A673 (cell line): ENCODE measurements around the gene GPRC5C. TPM values are rescaled to one million over a fixed set of nuclear protein-coding genes. Genes with fewer than 3 reads are reported as not detected.

Experiments
- Bru-seq: library from RNA; stranded (reverse); fragments of 400-500 nt; gene quantifications from one replicate; lab custom pipeline; 2021; lab: Mats Ljungman, UMichigan
- BruChase-seq, 2 experiments: library from RNA; stranded (reverse); fragments of 400-500 nt; gene quantifications; one replicate each; lab custom pipeline; 2021; lab: Mats Ljungman, UMichigan
- BruUV-seq: library from RNA; stranded (reverse); fragments of 400-500 nt; replicated peaks from 2 replicates; lab custom pipeline; 2021; lab: Mats Ljungman, UMichigan
- CTCF ChIA-PET: fragments of 300-600 bp; sonication (Branson Sonifier 250); formaldehyde crosslinking; loops from one replicate; lab custom pipeline; 2022; ENCODE audit warnings: antibody characterized with exemption; lab: Charles Lee
- POLR2A ChIA-PET: fragments of 300-600 bp; sonication (Branson Sonifier 250); formaldehyde crosslinking; loops from one replicate; lab custom pipeline; 2022; ENCODE audit warnings: antibody characterized with exemption; ENCODE audit not compliant: low non-redundant PET; lab: Charles Lee
- DNase-seq: peaks from one replicate; pipeline ENCODE4 v3.0.0-alpha.2; 2015; ENCODE audit warnings: low spot score
- H3K27ac ChIP-seq: fragments of 200-600 bp; sonication (generic); 2 replicates; pipeline ENCODE4 v1.5.1; 2016; ENCODE audit warnings: mixed run types, low read depth, mild to moderate bottlenecking, mixed read lengths, antibody characterized with exemption, low read length; ENCODE audit not compliant: poor library complexity, severe bottlenecking
- H3K27me3 ChIP-seq: fragments of 200-600 bp; sonication (generic); replicated peaks from 2 replicates; pipeline ENCODE4 v1.6.1; 2017; ENCODE audit warnings: mixed run types, low read depth, mild to moderate bottlenecking, mixed read lengths, antibody characterized with exemption, low read length; ENCODE audit not compliant: insufficient read depth, poor library complexity
- H3K36me3 ChIP-seq: fragments of 200-600 bp; sonication (generic); 2 replicates; pipeline ENCODE4 v1.6.1; 2016; ENCODE audit warnings: mixed run types, mild to moderate bottlenecking, mixed read lengths, antibody characterized with exemption, low read length; ENCODE audit not compliant: insufficient read depth, poor library complexity, severe bottlenecking
- H3K4me1 ChIP-seq: fragments of 200-600 bp; sonication (generic); 2 replicates; pipeline ENCODE4 v1.6.1; 2017; ENCODE audit warnings: mixed run types, mild to moderate bottlenecking, mixed read lengths, antibody characterized with exemption, low read length; ENCODE audit not compliant: insufficient read depth, poor library complexity, severe bottlenecking
- H3K4me3 ChIP-seq: fragments of 200-600 bp; sonication (generic); 2 replicates; pipeline ENCODE4 v1.5.1; 2016; ENCODE audit warnings: low read depth, mixed run types, mild to moderate bottlenecking, mixed read lengths, low read length; ENCODE audit not compliant: poor library complexity, severe bottlenecking
- H3K9me3 ChIP-seq: fragments of 200-600 bp; sonication (generic); 2 replicates; pipeline ENCODE4 v1.6.1; 2016; ENCODE audit warnings: mixed run types, low read depth, mild to moderate bottlenecking, mixed read lengths, antibody characterized with exemption, low read length; ENCODE audit not compliant: poor library complexity, severe bottlenecking
- EZH2 ChIP-seq: fragments of 200-600 bp; sonication (generic); IDR thresholded peaks from 2 replicates; pipeline ENCODE4 v1.6.1; 2017; ENCODE audit warnings: borderline replicate concordance, low read depth, mild to moderate bottlenecking, mixed read lengths, antibody characterized with exemption, low read length; ENCODE audit not compliant: poor library complexity, severe bottlenecking
- intact Hi-C: fragments of 100-400 bp; cut with micrococcal nuclease; formaldehyde crosslinking; loops from one replicate; pipeline ENCODE4 v1.10.0; 2022; ENCODE audit not compliant: unreplicated experiment
- long read RNA-seq: library from polyadenylated mRNA; stranded (forward); transcript quantifications from one replicate; pipeline ENCODE4 v2.0.0, GENCODE V29; 2022
- total RNA-seq: library from RNA; stranded (reverse); gene quantifications from 2 replicates; pipeline ENCODE4 v1.2.3, GENCODE V29; 2021
- TF ChIP-seq, protein P1 (sequence below): fragments of 300-800, 200-600 bp; sonication (generic); conservative IDR thresholded peaks from 2 replicates; pipeline ENCODE4 v1.5.1; 2017; ENCODE audit warnings: low read depth, mild to moderate bottlenecking, antibody characterized with exemption, low read length, moderate library complexity, mixed read lengths

GPRC5C gene, protein sequence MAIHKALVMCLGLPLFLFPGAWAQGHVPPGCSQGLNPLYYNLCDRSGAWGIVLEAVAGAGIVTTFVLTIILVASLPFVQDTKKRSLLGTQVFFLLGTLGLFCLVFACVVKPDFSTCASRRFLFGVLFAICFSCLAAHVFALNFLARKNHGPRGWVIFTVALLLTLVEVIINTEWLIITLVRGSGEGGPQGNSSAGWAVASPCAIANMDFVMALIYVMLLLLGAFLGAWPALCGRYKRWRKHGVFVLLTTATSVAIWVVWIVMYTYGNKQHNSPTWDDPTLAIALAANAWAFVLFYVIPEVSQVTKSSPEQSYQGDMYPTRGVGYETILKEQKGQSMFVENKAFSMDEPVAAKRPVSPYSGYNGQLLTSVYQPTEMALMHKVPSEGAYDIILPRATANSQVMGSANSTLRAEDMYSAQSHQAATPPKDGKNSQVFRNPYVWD
- total RNA-seq (0.57 TPM in 1 of 2 replicates, not detected in the other), Bru-seq, nascent RNA (not detected), BruChase-seq, experiment 1, labeled RNA remaining after a 2-hour chase (percentile 9 among the genes with signal in this experiment), BruChase-seq, experiment 2, labeled RNA remaining after a 6-hour chase (percentile 5 among the genes with signal in this experiment)
- long read RNA-seq: 0 reads

DNA sequence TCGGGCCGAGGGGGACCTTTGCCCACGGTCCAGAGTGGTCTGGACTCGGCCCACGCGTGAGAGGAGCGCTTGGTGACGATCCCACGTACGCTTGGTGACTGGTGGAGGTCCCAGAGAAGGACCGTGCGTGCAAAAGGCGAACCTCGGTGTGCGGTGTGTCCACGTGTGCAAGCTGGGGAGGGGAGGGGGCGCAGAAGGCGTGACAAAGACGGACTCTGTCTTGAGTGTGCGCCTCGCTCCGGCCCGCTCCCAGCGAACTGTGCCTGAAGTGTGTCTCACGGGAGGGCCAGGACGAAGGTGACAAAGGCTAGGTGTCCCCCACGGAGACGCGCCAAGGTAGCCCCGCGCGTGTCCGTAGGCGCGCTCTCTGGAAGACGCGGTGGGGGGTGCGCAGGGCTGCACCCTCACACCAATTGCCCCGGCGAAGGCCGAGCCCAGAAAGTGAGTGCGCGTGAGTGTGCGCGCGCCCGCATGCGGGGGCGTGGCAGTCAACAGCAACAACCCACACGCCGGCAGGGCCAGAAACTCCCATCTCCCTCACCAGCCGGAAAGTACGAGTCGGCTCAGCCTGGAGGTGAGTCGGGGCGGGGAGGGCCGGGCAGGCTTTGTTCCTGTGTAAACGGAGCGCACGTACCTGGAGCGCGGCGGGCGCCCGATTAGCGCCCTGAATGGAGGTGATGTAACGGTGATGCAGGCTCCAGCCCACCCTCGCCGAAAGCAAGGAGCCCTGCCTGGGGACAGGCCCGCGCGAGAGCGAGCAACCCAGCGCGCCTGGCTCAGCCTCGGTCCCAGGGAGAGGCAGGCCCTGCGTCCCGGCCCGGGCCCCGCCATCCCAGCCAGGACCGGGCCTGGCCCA is at the start of gene GPRC5C:
GPRC5C (plus strand) TSS at position 521 of the 856 bp plus-strand sequence. CDS start 7,689 bp downstream, outside the sequence.
- peak; percentile 40 for DNase-seq
- Histone ChIP-seq H3K36me3 (no peaks in the 10 kb centered on the region), H3K27me3 (peaks cover 44% of the 10 kb centered on the region), H3K27ac (no peak within 1 kb of the TSS), H3K4me3 (peak within 1 kb of the TSS; percentile 48), H3K4me1 (peaks cover 14% of the 10 kb centered on the region), H3K9me3 (no peaks in the 10 kb centered on the region)
- ChIA-PET POLR2A (no interaction called here), CTCF (no interaction called here)
- intact Hi-C loops: no loop called here
- TF ChIP-seq, protein P1, sequence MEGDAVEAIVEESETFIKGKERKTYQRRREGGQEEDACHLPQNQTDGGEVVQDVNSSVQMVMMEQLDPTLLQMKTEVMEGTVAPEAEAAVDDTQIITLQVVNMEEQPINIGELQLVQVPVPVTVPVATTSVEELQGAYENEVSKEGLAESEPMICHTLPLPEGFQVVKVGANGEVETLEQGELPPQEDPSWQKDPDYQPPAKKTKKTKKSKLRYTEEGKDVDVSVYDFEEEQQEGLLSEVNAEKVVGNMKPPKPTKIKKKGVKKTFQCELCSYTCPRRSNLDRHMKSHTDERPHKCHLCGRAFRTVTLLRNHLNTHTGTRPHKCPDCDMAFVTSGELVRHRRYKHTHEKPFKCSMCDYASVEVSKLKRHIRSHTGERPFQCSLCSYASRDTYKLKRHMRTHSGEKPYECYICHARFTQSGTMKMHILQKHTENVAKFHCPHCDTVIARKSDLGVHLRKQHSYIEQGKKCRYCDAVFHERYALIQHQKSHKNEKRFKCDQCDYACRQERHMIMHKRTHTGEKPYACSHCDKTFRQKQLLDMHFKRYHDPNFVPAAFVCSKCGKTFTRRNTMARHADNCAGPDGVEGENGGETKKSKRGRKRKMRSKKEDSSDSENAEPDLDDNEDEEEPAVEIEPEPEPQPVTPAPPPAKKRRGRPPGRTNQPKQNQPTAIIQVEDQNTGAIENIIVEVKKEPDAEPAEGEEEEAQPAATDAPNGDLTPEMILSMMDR: no peak
- TF ChIP-seq EZH2: no peak
- BruUV-seq: no TSS peak

DNA sequence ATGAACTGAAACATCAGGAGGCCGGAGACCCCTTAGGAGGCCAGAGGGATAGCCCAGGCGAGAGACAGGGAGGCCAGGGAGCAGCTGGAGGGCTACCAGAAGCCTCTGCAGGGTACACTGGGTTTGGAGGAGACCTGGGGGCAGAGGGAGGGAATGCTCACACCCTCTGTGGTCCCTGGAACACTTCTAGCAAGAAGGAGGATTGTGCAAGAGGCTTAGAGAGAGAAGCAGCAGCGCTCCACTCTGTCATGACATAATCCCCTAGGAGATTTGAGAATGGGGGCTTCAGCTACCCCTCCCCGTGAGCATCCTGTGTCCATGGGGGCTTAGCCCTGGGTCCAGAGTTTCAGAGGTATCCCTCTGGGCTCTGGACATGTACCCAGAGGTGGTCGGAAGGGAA is 48.7 kb upstream of the GPRC5C start:
- Histone ChIP-seq H3K9me3 (no peaks in the 10 kb centered on the region), H3K4me3 (no peak overlapping the region), H3K4me1 (peaks cover 23% of the 10 kb centered on the region), H3K36me3 (no peaks in the 10 kb centered on the region), H3K27ac (no peak overlapping the region), H3K27me3 (no peaks in the 10 kb centered on the region)
- TF ChIP-seq EZH2: no peak
- TF ChIP-seq, protein P1: no peak
- POLR2A ChIA-PET: no interaction called here
- BruUV-seq: no TSS peak
- CTCF ChIA-PET: no interaction called here
- intact Hi-C loops: no loop called here
- DNase-seq: no peak

DNA sequence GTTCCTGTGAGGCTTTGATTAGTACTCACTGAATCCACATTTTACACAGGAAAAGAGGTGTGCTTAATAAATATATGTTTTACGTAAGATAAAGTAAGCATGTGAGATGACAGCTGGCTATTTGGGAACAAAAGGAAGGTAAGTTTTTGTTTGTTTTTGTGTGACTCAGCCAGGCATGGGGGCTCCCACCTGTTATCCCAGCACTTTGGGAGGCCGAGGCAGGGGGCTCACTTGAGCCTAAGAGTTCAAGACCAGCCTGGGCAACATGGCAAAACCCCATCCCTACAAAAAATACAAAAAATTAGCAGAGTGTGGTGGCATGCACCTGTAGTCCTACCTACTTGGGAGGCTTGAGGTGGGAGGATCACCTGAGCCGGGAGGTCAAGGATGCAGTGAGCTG is 46.7 kb upstream of the GPRC5C start:
- ChIA-PET CTCF (no interaction called here), POLR2A (no interaction called here)
- H3K9me3 ChIP-seq: no peaks in the 10 kb centered on the region
- H3K4me3 ChIP-seq: no peak overlapping the region
- TF ChIP-seq, protein P1: no peak
- no peak for TF ChIP-seq EZH2
- H3K27me3 ChIP-seq: no peaks in the 10 kb centered on the region
- BruUV-seq: no TSS peak
- intact Hi-C loops: no loop called here
- peaks cover 13% of the 10 kb centered on the region for H3K4me1 ChIP-seq
- H3K36me3 ChIP-seq: no peaks in the 10 kb centered on the region
- no peak for DNase-seq
- H3K27ac ChIP-seq: no peak overlapping the region
